PC-3 (cell line): ENCODE data around the gene CCDC192. TPM values are rescaled to one million over a fixed set of nuclear protein-coding genes. Genes with fewer than 3 reads are reported as not detected.

Experiments
- ATAC-seq: fragments of 200-7000 bp; cut with Tn5 transposase; 2 replicates; pipeline ENCODE4 v1.9.1; 2020; ENCODE audit warnings: mild to moderate bottlenecking, moderate library complexity
- Bru-seq: library from RNA; stranded (reverse); fragments of 400-500 nt; gene quantifications from one replicate; lab custom pipeline; 2021; lab: Mats Ljungman, UMichigan
- BruChase-seq, 2 experiments: library from RNA; stranded (reverse); fragments of 400-500 nt; gene quantifications; one replicate each; lab custom pipeline; 2021; lab: Mats Ljungman, UMichigan
- BruUV-seq: library from RNA; stranded (reverse); fragments of 400-500 nt; replicated peaks from 2 replicates; lab custom pipeline; 2021; lab: Mats Ljungman, UMichigan
- CTCF ChIA-PET: fragments of 300-600 bp; sonication (Branson Sonifier 250); formaldehyde crosslinking; loops from one replicate; lab custom pipeline; 2022; ENCODE audit warnings: antibody characterized with exemption; lab: Charles Lee
- POLR2A ChIA-PET: fragments of 300-600 bp; sonication (Branson Sonifier 250); formaldehyde crosslinking; loops from one replicate; lab custom pipeline; 2022; ENCODE audit warnings: antibody characterized with exemption; ENCODE audit not compliant: unreplicated experiment; lab: Charles Lee
- DNase-seq: peaks from one replicate; pipeline ENCODE4 v3.0.0-alpha.2; 2015
- H2AFZ ChIP-seq: fragments of 300-600 bp; sonication (generic); 2 replicates; pipeline ENCODE4 v1.6.0; 2016; ENCODE audit warnings: antibody characterized with exemption, low read length
- H3F3A ChIP-seq: fragments of 300-600 bp; sonication (generic); one replicate; pipeline ENCODE4 v1.6.0; 2017; ENCODE audit warnings: antibody characterized with exemption, low read length, control low read depth, mild to moderate bottlenecking; ENCODE audit not compliant: unreplicated experiment
- H3K27ac ChIP-seq: fragments of 300-600 bp; sonication (generic); 2 replicates; pipeline ENCODE4 v1.5.1; 2016; ENCODE audit warnings: mild to moderate bottlenecking, low read length
- H3K27me3 ChIP-seq: fragments of 300-600 bp; sonication (generic); 2 replicates; pipeline ENCODE4 v1.6.1; 2016; ENCODE audit warnings: low read length, mixed read lengths
- H3K36me3 ChIP-seq: fragments of 300-600 bp; sonication (generic); 2 replicates; pipeline ENCODE4 v1.6.1; 2016; ENCODE audit warnings: low read depth, mixed run types, low read length, mixed read lengths
- H3K4me1 ChIP-seq: fragments of 300-600 bp; sonication (generic); 2 replicates; pipeline ENCODE4 v1.5.1; 2016; ENCODE audit warnings: low read length; ENCODE audit not compliant: insufficient read depth
- H3K4me2 ChIP-seq: fragments of 300-600 bp; sonication (generic); 2 replicates; pipeline ENCODE4 v1.6.0; 2016; ENCODE audit warnings: low read length
- H3K4me3 ChIP-seq: fragments of 300-600 bp; sonication (generic); 2 replicates; pipeline ENCODE4 v1.5.1; 2016; ENCODE audit warnings: mild to moderate bottlenecking, low read length, mixed read lengths
- H3K79me2 ChIP-seq: fragments of 300-600 bp; sonication (generic); 2 replicates; pipeline ENCODE4 v1.6.1; 2017; ENCODE audit warnings: low read length, mixed read lengths
- H3K9ac ChIP-seq: fragments of 300-600 bp; sonication (generic); 2 replicates; pipeline ENCODE4 v1.6.0; 2016; ENCODE audit warnings: mild to moderate bottlenecking, low read length
- H3K9me2 ChIP-seq: fragments of 300-600 bp; sonication (generic); replicated peaks from 2 replicates; pipeline ENCODE4 v1.6.1; 2016; ENCODE audit warnings: mixed run types, low read length, mixed read lengths
- H3K9me3 ChIP-seq: fragments of 300-600 bp; sonication (generic); 2 replicates; pipeline ENCODE4 v1.6.1; 2016; ENCODE audit warnings: low read length, mixed read lengths
- H4K20me1 ChIP-seq: fragments of 300-600 bp; sonication (generic); 2 replicates; pipeline ENCODE4 v1.6.1; 2016; ENCODE audit warnings: low read length, mixed read lengths
- EZH2 ChIP-seq: fragments of 300-600 bp; sonication (generic); IDR thresholded peaks from one replicate; pipeline ENCODE4 v1.6.1; 2017; ENCODE audit warnings: antibody characterized with exemption, mild to moderate bottlenecking, low read length; ENCODE audit not compliant: unreplicated experiment
- EZH2phosphoT487 ChIP-seq: fragments of 300-600 bp; sonication (generic); IDR thresholded peaks from 2 replicates; pipeline ENCODE4 v1.6.1; 2018; ENCODE audit warnings: mild to moderate bottlenecking, antibody characterized with exemption, low read length, borderline replicate concordance
- intact Hi-C: fragments of 100-400 bp; cut with micrococcal nuclease; formaldehyde crosslinking; loops from 2 replicates; pipeline ENCODE4 v1.9.0; 2023
- long read RNA-seq: library from polyadenylated mRNA; unstranded; transcript quantifications from one replicate; pipeline ENCODE4 v2.0.0, GENCODE V29; 2021; ENCODE audit not compliant: unreplicated experiment
- total RNA-seq: library from RNA; depleted of rRNA; stranded (reverse); fragments of >200 nt; gene quantifications from 2 replicates; pipeline ENCODE4 v1.2.3, GENCODE V29; 2014; rRNA removed
- TF ChIP-seq, protein P1 (sequence below): fragments of 300-600 bp; sonication (generic); conservative IDR thresholded peaks from 2 replicates; pipeline ENCODE4 v1.5.1; 2017; ENCODE audit warnings: antibody characterized with exemption, low read depth, mild to moderate bottlenecking, low read length

Gene CCDC192, protein sequence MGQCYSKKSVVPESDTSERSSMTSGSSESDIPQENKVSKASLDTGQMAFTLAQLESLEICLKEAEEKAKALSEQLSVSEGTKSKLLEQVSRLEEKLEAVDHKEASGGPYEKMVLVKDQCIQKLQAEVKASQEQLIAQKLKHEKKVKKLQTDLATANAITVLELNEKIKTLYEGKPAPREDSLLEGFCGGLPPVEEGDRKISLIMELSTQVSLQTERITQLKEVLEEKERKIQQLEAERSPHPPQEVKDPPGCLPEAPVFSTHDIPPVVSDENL
- total RNA-seq (not detected in 2 replicates), Bru-seq, nascent RNA (percentile 4 among the genes with signal in this experiment), BruChase-seq, experiment 1, labeled RNA remaining after a 6-hour chase (percentile 3 among the genes with signal in this experiment), BruChase-seq, experiment 2, labeled RNA remaining after a 2-hour chase (percentile 3 among the genes with signal in this experiment)
- long read RNA-seq, partial matches to known transcripts: 0 of 1 reads
- long read RNA-seq, other reads (novel, unspliced or antisense): 1 of 1 reads

- no peak for TF ChIP-seq EZH2phosphoT487
- TF ChIP-seq, protein P1, sequence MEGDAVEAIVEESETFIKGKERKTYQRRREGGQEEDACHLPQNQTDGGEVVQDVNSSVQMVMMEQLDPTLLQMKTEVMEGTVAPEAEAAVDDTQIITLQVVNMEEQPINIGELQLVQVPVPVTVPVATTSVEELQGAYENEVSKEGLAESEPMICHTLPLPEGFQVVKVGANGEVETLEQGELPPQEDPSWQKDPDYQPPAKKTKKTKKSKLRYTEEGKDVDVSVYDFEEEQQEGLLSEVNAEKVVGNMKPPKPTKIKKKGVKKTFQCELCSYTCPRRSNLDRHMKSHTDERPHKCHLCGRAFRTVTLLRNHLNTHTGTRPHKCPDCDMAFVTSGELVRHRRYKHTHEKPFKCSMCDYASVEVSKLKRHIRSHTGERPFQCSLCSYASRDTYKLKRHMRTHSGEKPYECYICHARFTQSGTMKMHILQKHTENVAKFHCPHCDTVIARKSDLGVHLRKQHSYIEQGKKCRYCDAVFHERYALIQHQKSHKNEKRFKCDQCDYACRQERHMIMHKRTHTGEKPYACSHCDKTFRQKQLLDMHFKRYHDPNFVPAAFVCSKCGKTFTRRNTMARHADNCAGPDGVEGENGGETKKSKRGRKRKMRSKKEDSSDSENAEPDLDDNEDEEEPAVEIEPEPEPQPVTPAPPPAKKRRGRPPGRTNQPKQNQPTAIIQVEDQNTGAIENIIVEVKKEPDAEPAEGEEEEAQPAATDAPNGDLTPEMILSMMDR: no peak
- TF ChIP-seq EZH2: no peak
- no TSS peak for BruUV-seq
- no peak within 1 kb of the TSS for H3K9ac ChIP-seq
- H3K9me3 ChIP-seq: no peaks in the 10 kb centered on the region
- no peaks in the 10 kb centered on the region for H3F3A ChIP-seq
- H3K9me2 ChIP-seq: no peaks in the 10 kb centered on the region
- intact Hi-C loops: no loop called here
- peaks cover 13% of the 10 kb centered on the region for H3K4me1 ChIP-seq
- H3K36me3 ChIP-seq: no peaks in the 10 kb centered on the region
- ATAC-seq: no peak
- H2AFZ ChIP-seq: no peak within 1 kb of the TSS
- H3K4me3 ChIP-seq: no peak within 1 kb of the TSS
- DNase-seq: no peak
- peaks cover 42% of the 10 kb centered on the region for H3K27me3 ChIP-seq
- H3K79me2 ChIP-seq: no peaks in the 10 kb centered on the region
- H3K27ac ChIP-seq: no peak within 1 kb of the TSS
- no peak within 1 kb of the TSS for H3K4me2 ChIP-seq
- CTCF ChIA-PET: no interaction called here
- POLR2A ChIA-PET: no interaction called here
- H4K20me1 ChIP-seq: no peaks in the 10 kb centered on the region
Measured at GRCh38 chr5:127702926-127703561, at the start of gene CCDC192. CCDC192 (plus strand) TSS chr5:127703391; CDS start chr5:127703446, 55 bp downstream.

- no peak for DNase-seq
- H3K27ac ChIP-seq: no peak overlapping the region
- ChIA-PET CTCF (interaction anchor here (0.7 kb wide), 1 partner anchor 164 kb away, joined by 3 read pairs; no protein-coding TSS in a partner anchor), POLR2A (no interaction called here)
- H3K4me2 ChIP-seq: no peak overlapping the region
- TF ChIP-seq EZH2 (no peak), EZH2phosphoT487 (no peak)
- TF ChIP-seq, protein P1: no peak
- H3K79me2 ChIP-seq: no peaks in the 10 kb centered on the region
- no peaks in the 10 kb centered on the region for H3K36me3 ChIP-seq
- no peaks in the 10 kb centered on the region for H4K20me1 ChIP-seq
- no peaks in the 10 kb centered on the region for H3K9me2 ChIP-seq
- H3K4me1 ChIP-seq: no peaks in the 10 kb centered on the region
- BruUV-seq: no TSS peak
- ATAC-seq: no peak
- no peaks in the 10 kb centered on the region for H3F3A ChIP-seq
- intact Hi-C loops: no loop called here
- no peak overlapping the region for H2AFZ ChIP-seq
- H3K9me3 ChIP-seq: no peaks in the 10 kb centered on the region
- no peak overlapping the region for H3K4me3 ChIP-seq
- H3K9ac ChIP-seq: no peak overlapping the region
- H3K27me3 ChIP-seq: peaks cover 92% of the 10 kb centered on the region
Measured at GRCh38 chr5:127656825-127657224, 46.4 kb upstream of the CCDC192 start.
